Measurements from ENCODE around the gene BHMT. TPM values are rescaled to one million over a fixed set of nuclear protein-coding genes. Genes with fewer than 3 reads are reported as not detected.

The BHMT gene
- total RNA-seq, 1 experiment from 2014 or later: not detected

- POLR2A ChIA-PET (ENCODE audit: unreplicated experiment): no interaction called here
- CTCF ChIA-PET: no interaction called here
- Histone ChIP-seq H3K4me3 (ENCODE audit: low read length) (no peak overlapping the region), H2AFZ (ENCODE audit: low read length) (no peak overlapping the region), H3K9me2 (replicated peaks; ENCODE audit: low read length) (no peaks in the 10 kb centered on the region), H3K36me3 (ENCODE audit: low read depth, low read length) (no peaks in the 10 kb centered on the region), H3K27me3 (ENCODE audit: low read length) (no peaks in the 10 kb centered on the region), H3F3A (ENCODE audit: low read length, unreplicated experiment) (no peaks in the 10 kb centered on the region), H3K79me2 (ENCODE audit: low read length) (no peaks in the 10 kb centered on the region), H4K20me1 (ENCODE audit: low read length) (no peaks in the 10 kb centered on the region), H3K9ac (ENCODE audit: low read length) (no peak overlapping the region), H3K4me1 (ENCODE audit: insufficient read depth, low read length) (peaks cover 8% of the 10 kb centered on the region; the same call in 1 of the 2 replicates), H3K4me2 (ENCODE audit: low read length) (no peak overlapping the region), H3K9me3 (ENCODE audit: low read length) (0 out of 2 replicates have a peak, but pooled peaks cover 4% of the 10 kb centered on the region), H3K27ac (ENCODE audit: low read length) (no peak overlapping the region)
- intact Hi-C loops (cut with micrococcal nuclease): no loop called here
- DNase-seq: no peak
- BruUV-seq (replicated peaks): no TSS peak
- no peak for ATAC-seq
- no peak for TF ChIP-seq EZH2 (IDR thresholded peaks at IDR 0.05; ENCODE audit: low read length, unreplicated experiment)
These were observed 35.8 kb upstream of the BHMT start for GRCh38 chr5:79075646-79076426.

GRCh38 chr5:79076819-79077218 lies 34.8 kb upstream of the BHMT start:
- Histone ChIP-seq H3K79me2 (ENCODE audit: low read length) (no peaks in the 10 kb centered on the region), H3K9me3 (ENCODE audit: low read length) (0 out of 2 replicates have a peak, but pooled peaks cover 4% of the 10 kb centered on the region), H3K36me3 (ENCODE audit: low read depth, low read length) (no peaks in the 10 kb centered on the region), H3K4me3 (ENCODE audit: low read length) (no peak overlapping the region), H3K4me2 (ENCODE audit: low read length) (no peak overlapping the region), H3K9me2 (replicated peaks; ENCODE audit: low read length) (no peaks in the 10 kb centered on the region), H3F3A (ENCODE audit: low read length, unreplicated experiment) (no peaks in the 10 kb centered on the region), H3K27ac (ENCODE audit: low read length) (no peak overlapping the region), H3K4me1 (ENCODE audit: insufficient read depth, low read length) (peaks cover 8% of the 10 kb centered on the region; the same call in 1 of the 2 replicates), H3K27me3 (ENCODE audit: low read length) (no peaks in the 10 kb centered on the region), H3K9ac (ENCODE audit: low read length) (no peak overlapping the region), H4K20me1 (ENCODE audit: low read length) (no peaks in the 10 kb centered on the region), H2AFZ (ENCODE audit: low read length) (no peak overlapping the region)
- TF ChIP-seq CTCF (conservative IDR thresholded peaks at IDR 0.05; ENCODE audit: low read depth, low read length) (no peak), EZH2 (IDR thresholded peaks at IDR 0.05; ENCODE audit: low read length, unreplicated experiment) (no peak), EZH2phosphoT487 (IDR thresholded peaks at IDR 0.05; ENCODE audit: borderline replicate concordance, low read length) (no peak)
- DNase-seq (no peak), ATAC-seq (no peak)
- ChIA-PET CTCF (no interaction called here), POLR2A (ENCODE audit: unreplicated experiment) (no interaction called here)
- intact Hi-C loops (cut with micrococcal nuclease): no loop called here
- BruUV-seq (replicated peaks): no TSS peak

- Histone ChIP-seq H3F3A (ENCODE audit: low read length, unreplicated experiment) (no peaks in the 10 kb centered on the region), H3K27ac (ENCODE audit: low read length) (no peak overlapping the region), H3K4me3 (ENCODE audit: low read length) (no peak overlapping the region), H3K4me2 (ENCODE audit: low read length) (no peak overlapping the region), H3K9me2 (replicated peaks; ENCODE audit: low read length) (no peaks in the 10 kb centered on the region), H3K9me3 (ENCODE audit: low read length) (0 out of 2 replicates have a peak, but pooled peaks cover 4% of the 10 kb centered on the region), H3K36me3 (ENCODE audit: low read depth, low read length) (no peaks in the 10 kb centered on the region), H3K79me2 (ENCODE audit: low read length) (no peaks in the 10 kb centered on the region), H3K4me1 (ENCODE audit: insufficient read depth, low read length) (peaks cover 8% of the 10 kb centered on the region; the same call in 1 of the 2 replicates), H3K27me3 (ENCODE audit: low read length) (no peaks in the 10 kb centered on the region), H2AFZ (ENCODE audit: low read length) (no peak overlapping the region), H4K20me1 (ENCODE audit: low read length) (no peaks in the 10 kb centered on the region), H3K9ac (ENCODE audit: low read length) (no peak overlapping the region)
- TF ChIP-seq EZH2 (IDR thresholded peaks at IDR 0.05; ENCODE audit: low read length, unreplicated experiment): no peak
- no peak for TF ChIP-seq CTCF (conservative IDR thresholded peaks at IDR 0.05; ENCODE audit: low read depth, low read length)
- CTCF ChIA-PET: no interaction called here
- no TSS peak for BruUV-seq (replicated peaks)
- no peak for DNase-seq
- POLR2A ChIA-PET (ENCODE audit: unreplicated experiment): no interaction called here
- intact Hi-C loops (cut with micrococcal nuclease): no loop called here
- no peak; the same call in 1 of the 2 replicates for ATAC-seq
These were observed 33.8 kb upstream of the BHMT start for GRCh38 chr5:79077680-79078365.
